GM18909 (cell line): ENCODE data around the gene DPM1.

Source experiments
- ATAC-seq: cut with Tn5 transposase; IDR thresholded peaks from one replicate; pipeline ENCODE4 v1.9.1; 2021; ENCODE audit warnings: mild to moderate bottlenecking; ENCODE audit not compliant: unreplicated experiment, poor library complexity

DPM1 gene

DNA sequence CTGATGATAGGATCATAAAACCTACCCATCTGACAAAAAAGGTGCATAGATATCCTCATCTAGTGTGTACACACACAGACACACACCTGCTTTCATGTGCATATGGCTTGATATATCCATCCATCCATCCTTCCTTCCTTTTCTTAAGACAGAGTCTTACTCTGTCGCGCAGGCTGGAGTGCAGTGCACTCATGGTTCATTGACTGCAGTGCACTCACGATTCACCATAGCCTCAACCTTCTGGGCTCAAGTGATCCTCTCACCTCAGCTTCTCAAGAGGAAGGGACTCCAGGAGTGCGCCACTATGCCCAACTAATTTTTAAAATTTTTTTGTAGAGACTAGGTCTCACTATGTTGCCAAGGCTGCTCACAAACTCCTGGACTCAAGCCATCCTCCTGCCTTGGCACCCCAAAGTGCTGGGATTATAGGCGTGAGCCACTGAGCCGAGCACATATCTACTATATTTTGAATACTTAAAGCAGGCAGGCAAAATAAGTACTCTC is 54.2 kb downstream of the DPM1 start:
- ATAC-seq: no peak

DNA sequence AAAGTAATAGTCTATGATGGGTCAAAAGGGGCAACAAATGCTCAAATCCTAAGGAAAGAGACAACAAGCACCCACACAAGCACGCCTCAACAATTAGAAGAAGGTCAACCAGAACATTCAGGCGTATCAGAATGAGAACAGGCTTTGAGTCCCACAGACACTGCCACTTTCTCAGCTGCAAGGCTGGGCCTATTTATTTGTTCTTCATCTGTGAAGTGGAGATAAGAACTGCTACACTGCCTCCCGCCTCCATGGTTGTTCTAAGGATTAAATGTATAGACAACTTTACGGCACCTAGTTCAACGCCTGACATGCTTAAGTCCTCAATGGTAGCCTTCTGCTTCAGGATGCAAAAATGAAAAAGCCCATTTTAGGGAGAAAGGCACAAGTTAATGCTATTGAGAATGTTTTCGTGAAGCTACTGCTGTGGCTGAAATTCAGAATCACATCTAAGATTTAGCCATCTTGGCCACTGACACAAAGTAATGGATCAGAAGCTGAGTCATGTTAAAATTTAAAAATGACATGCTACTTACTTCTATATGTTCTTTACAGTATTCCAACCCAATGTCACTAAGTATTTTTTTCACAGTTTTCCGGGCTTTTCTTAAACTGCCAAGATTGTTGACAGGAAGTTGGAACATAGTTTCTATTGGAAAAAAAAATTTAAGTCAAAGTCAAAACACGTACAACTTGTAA is 54.8 kb downstream of the DPM1 start:
- no peak for ATAC-seq

DNA sequence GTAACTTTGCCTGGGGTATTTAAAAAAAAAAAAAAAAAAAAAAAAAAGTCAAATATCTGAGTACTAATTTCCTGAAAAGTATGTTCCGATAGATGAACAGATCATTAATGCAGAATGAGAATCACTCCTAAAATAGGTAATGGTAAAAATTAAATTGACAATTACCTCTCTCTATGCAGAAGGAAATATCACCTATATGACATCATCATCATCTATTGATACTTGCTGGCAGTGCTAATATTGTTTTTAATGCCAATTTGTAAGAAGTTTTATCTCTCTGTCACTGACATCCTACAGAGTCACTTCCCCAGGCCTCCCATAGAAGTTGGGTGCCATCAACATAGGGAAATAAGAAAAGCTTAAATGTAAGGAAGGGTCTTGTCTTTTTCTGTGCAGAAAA is 57.0 kb downstream of the DPM1 start:
- ATAC-seq: no peak

DNA sequence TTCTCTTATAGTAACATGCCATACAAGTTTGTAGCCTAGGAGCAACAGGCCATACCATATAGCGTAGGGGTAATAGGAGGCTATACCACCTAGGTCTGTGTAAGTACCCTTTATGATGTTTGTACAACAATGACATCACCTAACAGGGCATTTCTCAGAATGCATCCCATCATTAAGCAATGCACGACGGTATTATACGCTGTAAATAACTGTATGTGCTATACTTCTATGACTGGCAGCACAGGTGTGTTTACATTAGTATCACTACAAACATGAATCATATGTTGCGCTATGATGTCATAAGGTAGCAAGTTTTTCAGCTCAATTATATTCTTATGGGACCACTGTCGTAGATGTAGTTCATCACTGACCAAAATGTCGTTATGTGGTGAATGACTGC is 58.1 kb downstream of the DPM1 start:
- ATAC-seq: no peak

DNA sequence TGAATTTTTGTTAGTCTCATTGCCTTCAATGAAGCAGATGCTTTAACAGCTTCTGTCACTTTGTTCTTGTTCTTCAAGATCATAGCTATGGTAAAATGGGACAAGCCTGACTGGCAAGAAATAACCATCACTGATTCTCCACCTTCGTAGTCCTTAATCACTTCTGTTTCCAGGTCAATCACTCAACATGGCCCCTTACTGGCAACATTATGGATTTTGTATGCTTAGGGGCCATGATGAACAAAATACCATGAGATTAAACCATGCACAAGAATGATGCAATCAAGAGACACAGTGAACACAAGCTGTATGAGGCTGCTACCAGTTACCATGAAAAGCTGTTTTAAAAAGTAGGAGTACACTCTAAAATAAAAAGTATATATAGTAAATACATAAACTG is 59.9 kb downstream of the DPM1 start:
- no peak for ATAC-seq

DNA sequence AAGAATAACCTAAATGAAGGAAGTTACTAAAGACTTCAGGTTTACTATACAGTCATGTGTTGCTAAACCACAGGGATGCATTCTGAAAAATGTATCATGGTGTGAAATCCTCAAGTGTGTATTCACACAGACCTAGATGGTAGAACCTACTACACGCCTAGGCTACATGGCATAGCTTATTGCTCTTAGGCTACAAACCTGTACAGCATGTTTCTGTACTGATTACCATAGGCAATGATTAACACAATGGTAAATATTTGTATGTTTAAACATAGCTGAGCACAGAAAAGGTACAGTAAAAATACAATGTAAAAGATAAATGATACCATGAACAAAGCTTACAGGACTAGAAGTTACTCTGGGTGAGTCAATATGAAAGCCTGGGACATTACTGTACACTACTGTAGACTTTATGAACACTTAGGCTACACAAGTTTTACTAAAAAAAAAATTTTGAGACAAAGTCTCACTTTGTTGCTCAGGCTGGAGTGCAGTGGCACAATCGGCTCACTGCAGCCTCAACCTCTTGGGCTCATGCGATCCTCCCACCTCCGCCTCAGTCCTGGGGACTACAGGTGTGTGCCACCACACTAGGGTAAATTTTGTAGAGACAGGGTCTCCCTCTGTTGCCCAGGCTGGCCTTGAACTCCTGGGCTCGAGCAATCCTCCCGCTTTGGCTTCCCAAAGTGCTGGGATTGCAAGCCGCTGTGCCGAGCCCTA is 63.1 kb downstream of the DPM1 start:
- no peak for ATAC-seq

DNA sequence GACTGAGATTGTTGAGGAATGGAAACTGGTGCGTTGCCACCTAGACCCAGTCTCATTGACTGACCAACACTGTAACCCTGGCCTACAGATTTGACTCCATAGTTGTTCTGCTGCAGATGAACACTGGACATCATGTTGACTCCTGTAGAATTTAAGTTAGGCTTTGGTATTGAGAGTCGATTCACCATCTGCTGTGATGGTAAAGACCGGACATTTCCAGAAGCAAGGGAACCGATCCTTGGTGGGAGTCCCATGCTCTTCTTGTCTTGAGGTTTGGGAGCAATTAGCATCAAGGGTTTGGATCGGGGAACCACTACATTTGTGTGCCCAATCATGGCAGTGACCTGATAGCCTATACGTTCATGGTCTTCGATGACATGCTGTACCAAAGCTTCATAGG is 64.7 kb downstream of the DPM1 start:
- no peak for ATAC-seq

DNA sequence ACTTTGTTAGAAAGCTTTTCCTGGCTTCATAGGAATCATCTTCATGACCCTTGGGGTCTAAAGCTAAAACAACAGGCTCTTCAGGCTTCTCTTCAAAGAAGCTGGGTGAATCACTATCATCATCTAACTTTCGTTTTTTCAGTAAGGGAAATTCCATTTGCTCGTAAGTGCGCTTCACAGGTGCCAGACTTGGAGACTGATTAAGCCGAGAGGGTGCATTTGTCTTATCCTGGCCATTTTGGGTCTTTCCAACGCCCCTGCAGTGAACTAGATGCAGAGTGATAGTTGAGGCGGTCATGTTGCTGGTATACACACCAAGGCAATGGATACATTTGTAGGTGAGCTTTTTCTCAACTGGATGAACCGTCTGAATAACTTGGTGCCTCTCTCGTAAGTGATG is 65.9 kb downstream of the DPM1 start:
- no peak for ATAC-seq

DNA sequence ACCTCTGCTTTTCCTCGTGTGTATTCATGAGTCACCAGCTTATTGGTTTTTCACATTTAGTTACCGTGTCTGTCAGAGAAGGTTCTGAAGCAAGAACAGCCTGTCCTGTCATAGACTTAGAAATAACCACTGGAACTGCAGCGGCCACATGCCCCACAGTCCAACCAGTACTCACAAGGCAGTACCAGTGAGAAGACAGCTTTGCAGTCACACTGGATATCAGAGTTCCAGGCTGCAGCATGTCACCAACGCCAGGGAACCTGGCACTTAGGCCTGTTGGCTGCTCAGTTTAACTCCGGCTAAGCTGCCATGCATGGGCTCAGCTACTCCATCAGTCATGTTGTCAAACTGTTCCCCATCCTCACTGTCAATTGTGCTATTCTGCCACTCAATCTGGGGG is 67.2 kb downstream of the DPM1 start:
- ATAC-seq: no peak

DNA sequence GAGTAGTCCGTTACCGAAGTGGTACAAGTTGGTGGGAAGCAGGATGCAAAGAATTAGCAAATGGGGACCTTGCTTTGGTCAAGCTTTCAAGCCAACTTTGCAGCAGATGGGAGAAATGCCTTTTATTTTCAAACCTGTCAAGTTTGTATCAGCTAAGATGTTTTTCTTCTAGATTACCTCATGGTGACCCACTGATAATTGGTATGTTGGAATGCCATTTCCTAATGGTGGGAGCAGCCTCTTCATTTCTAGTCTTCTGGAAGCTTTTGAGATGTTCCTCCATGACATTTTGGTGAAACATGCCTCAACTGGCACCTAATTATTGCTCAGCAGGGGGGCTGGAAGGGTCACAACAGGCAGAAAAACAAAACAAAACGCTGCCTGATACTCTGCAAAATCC is 70.8 kb downstream of the DPM1 start:
- ATAC-seq: no peak

DNA sequence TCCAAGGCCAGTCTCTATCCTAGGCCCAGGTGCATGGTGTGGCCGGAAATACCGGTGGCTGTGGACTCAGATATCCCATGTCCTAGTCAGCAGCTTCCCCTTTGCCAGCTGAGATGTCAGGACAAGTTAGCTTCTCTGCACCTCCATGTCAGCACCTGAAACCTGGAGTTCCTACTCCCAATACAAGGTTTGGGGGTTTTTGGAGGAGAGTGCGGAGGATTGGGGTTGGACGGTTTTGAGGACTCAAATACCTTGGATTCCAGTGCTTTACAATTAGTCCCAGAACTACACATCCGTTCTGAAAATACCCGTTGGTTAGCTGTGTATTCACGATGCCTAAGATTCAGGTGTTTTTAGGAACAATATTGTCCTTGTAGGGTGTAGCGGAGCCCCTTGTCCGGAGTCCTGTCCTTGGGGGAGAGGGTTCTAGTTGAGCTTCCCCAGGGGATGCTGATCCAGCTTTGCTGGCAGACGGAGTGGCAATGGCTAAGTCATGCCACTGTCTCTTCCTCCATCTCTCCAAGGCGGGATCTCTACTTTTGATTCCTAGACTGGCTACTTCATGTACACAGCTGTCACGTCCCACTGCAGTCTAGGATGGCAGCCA is 72.0 kb downstream of the DPM1 start:
- no peak for ATAC-seq

DNA sequence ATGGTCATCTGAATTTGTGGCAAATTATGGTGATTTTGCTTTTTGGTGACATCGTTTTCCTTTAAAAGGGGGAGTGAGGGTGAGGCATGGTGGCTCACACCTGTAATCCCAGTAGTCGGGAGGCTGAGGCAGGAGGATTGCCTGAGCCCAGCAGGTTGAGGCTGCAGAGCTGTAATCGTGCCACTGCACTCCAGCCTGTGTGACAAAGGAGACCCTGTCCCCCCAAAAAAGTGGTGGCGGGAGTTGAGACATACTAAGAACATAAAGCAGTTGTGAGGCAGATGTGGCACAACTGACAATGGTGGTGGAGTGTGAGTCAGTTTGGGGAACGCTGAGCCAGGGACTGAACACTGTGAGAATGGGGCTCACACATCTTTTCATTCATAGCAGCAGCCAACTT is 72.6 kb downstream of the DPM1 start:
- no peak for ATAC-seq

DNA sequence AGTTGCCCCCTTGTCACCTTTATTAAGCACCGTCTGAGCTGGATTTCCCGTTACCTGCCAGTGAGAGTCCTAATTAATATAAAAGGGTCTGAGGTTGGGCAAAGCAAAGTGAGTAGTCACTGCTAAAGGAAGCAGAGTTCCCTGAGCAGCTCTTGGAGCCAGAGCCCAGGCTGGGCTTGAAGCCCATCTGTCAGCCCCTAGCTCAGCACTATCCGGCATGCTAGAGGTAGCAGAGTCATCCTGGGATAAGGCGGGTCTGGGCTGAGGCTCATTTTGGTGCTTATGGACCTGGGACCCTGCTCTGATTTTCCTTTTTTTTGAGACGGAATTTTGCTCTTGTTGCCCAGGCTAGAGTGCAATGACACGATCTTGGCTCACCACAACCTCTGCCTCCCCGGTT is 73.3 kb downstream of the DPM1 start:
- no peak for ATAC-seq
